Hepatocyte (in vitro differentiated cells): ENCODE data around the gene GRM8. TPM values are rescaled to one million over a fixed set of nuclear protein-coding genes. Genes with fewer than 3 reads are reported as not detected.

Source experiments
- DNase-seq: peaks from one replicate; pipeline ENCODE4 v3.0.0-alpha.2; 2016; ENCODE audit warnings: low spot score
- H2AFZ ChIP-seq: fragments of 200-600 bp; sonication (generic); 2 replicates; pipeline ENCODE4 v1.6.0; 2016; ENCODE audit warnings: antibody characterized with exemption, mild to moderate bottlenecking
- H3K27ac ChIP-seq: fragments of 200-600 bp; sonication (generic); 2 replicates; pipeline ENCODE4 v1.5.1; 2016; ENCODE audit warnings: mild to moderate bottlenecking
- H3K27me3 ChIP-seq: fragments of 200-600 bp; sonication (generic); 2 replicates; pipeline ENCODE4 v1.6.1; 2016
- H3K36me3 ChIP-seq: fragments of 200-600 bp; sonication (generic); replicated peaks from 2 replicates; pipeline ENCODE4 v1.5.1; 2016; ENCODE audit warnings: low read depth; ENCODE audit not compliant: insufficient read depth
- H3K4me1 ChIP-seq: fragments of 200-600 bp; sonication (generic); 2 replicates; pipeline ENCODE4 v1.5.1; 2016; ENCODE audit warnings: mild to moderate bottlenecking, moderate library complexity; ENCODE audit not compliant: insufficient read depth
- H3K4me2 ChIP-seq: fragments of 200-600 bp; sonication (generic); 2 replicates; pipeline ENCODE4 v1.6.0; 2016
- H3K4me3 ChIP-seq: fragments of 200-600 bp; sonication (generic); 2 replicates; pipeline ENCODE4 v1.5.1; 2016; ENCODE audit warnings: mild to moderate bottlenecking
- H3K79me2 ChIP-seq: fragments of 200-600 bp; sonication (generic); 2 replicates; pipeline ENCODE4 v1.6.0; 2017; ENCODE audit warnings: mild to moderate bottlenecking
- H3K9me2 ChIP-seq: fragments of 200-600 bp; sonication (generic); replicated peaks from 2 replicates; pipeline ENCODE4 v1.6.0; 2017; ENCODE audit warnings: mild to moderate bottlenecking; ENCODE audit not compliant: insufficient read depth
- H3K9me3 ChIP-seq: fragments of 200-600 bp; sonication (generic); 2 replicates; pipeline ENCODE4 v1.5.1; 2016; ENCODE audit warnings: low read depth, mild to moderate bottlenecking
- H4K20me1 ChIP-seq: fragments of 200-600 bp; sonication (generic); 2 replicates; pipeline ENCODE4 v1.6.0; 2016; ENCODE audit warnings: mild to moderate bottlenecking; ENCODE audit not compliant: insufficient read depth, poor library complexity, severe bottlenecking
- CTCF ChIP-seq: fragments of 200-600 bp; sonication (generic); IDR thresholded peaks from 2 replicates; pipeline ENCODE4 v1.5.1; 2016; ENCODE audit warnings: antibody characterized with exemption, mild to moderate bottlenecking; ENCODE audit not compliant: poor library complexity
- EZH2 ChIP-seq: fragments of 200-600 bp; sonication (generic); IDR thresholded peaks from 2 replicates; pipeline ENCODE4 v1.6.1; 2016; ENCODE audit warnings: antibody characterized with exemption, mild to moderate bottlenecking, borderline replicate concordance
- EZH2phosphoT487 ChIP-seq: fragments of 200-600 bp; sonication (generic); IDR thresholded peaks from one replicate; pipeline ENCODE4 v1.6.1; 2018; ENCODE audit warnings: antibody characterized with exemption, mild to moderate bottlenecking, low read depth, moderate library complexity; ENCODE audit not compliant: unreplicated experiment, severe bottlenecking
- WGBS: methylation state at CpG from one replicate; pipeline ENCODE4 v1.1.6; 2016; ENCODE audit warnings: low lambda C conversion rate; ENCODE audit errors: missing lambda C conversion rate; 5-methylcytosine and 5-hydroxymethylcytosine counted together
- polyA plus RNA-seq: library from polyadenylated mRNA; unstranded; fragments of >200 nt; fragmentation: Nextera tagmentation; extraction: Ambion mirVana; gene quantifications from 2 replicates; pipeline ENCODE4 v1.2.1, GENCODE V29; 2016
- total RNA-seq: library from RNA; depleted of rRNA; stranded (reverse); fragments of >200 nt; gene quantifications from 2 replicates; pipeline ENCODE4 v1.2.3, GENCODE V29; 2014

Gene GRM8
- total and polyA plus RNA-seq, 2 experiments from 2014 or later, result 0.62 to 4.5 TPM

GRCh38 chr7:127258111-127258510 is 5.4 kb upstream of the GRM8 start:
- no peaks in the 10 kb centered on the region for H3K9me2 ChIP-seq
- H4K20me1 ChIP-seq, result no peaks in the 10 kb centered on the region
- no peak overlapping the region for H3K4me2 ChIP-seq
- DNase-seq, result no peak
- no peak overlapping the region for H3K4me3 ChIP-seq
- H3K36me3 ChIP-seq, result no peaks in the 10 kb centered on the region
- no peak overlapping the region for H3K27ac ChIP-seq
- 57% methylated on average over 6 of the region's 6 CpGs for WGBS
- TF ChIP-seq EZH2 (no peak), CTCF (no peak), EZH2phosphoT487 (no peak)
- peaks cover 48% of the 10 kb centered on the region for H3K27me3 ChIP-seq
- no peaks in the 10 kb centered on the region for H3K79me2 ChIP-seq
- H3K4me1 ChIP-seq, result no peaks in the 10 kb centered on the region
- no peak overlapping the region for H2AFZ ChIP-seq
- H3K9me3 ChIP-seq, result no peaks in the 10 kb centered on the region

GRCh38 chr7:127257086-127257485 is 4.3 kb upstream of the GRM8 start:
- no peaks in the 10 kb centered on the region for H3K79me2 ChIP-seq
- H3K27me3 ChIP-seq, result peaks cover 48% of the 10 kb centered on the region
- DNase-seq, result no peak
- H3K4me2 ChIP-seq, result no peak overlapping the region
- H3K36me3 ChIP-seq, result no peaks in the 10 kb centered on the region
- WGBS, result 62% methylated on average over 2 of the region's 2 CpGs
- no peak overlapping the region for H3K4me3 ChIP-seq
- H3K9me2 ChIP-seq, result no peaks in the 10 kb centered on the region
- TF ChIP-seq EZH2 (no peak), EZH2phosphoT487 (no peak), CTCF (no peak)
- no peaks in the 10 kb centered on the region for H4K20me1 ChIP-seq
- no peak overlapping the region for H3K27ac ChIP-seq
- H2AFZ ChIP-seq, result no peak overlapping the region
- H3K9me3 ChIP-seq, result no peaks in the 10 kb centered on the region
- H3K4me1 ChIP-seq, result peaks cover 6% of the 10 kb centered on the region

GRCh38 chr7:127256041-127256725 is 3.4 kb upstream of the GRM8 start:
- no peak for DNase-seq
- TF ChIP-seq CTCF (no peak), EZH2 (no peak), EZH2phosphoT487 (no peak)
- no peak overlapping the region for H3K27ac ChIP-seq
- no peak overlapping the region for H2AFZ ChIP-seq
- no peaks in the 10 kb centered on the region for H3K9me2 ChIP-seq
- no peak overlapping the region for H3K4me2 ChIP-seq
- H3K4me1 ChIP-seq, result peaks cover 11% of the 10 kb centered on the region
- WGBS, result 71% methylated on average over 2 of the region's 2 CpGs
- H3K36me3 ChIP-seq, result no peaks in the 10 kb centered on the region
- no peak overlapping the region for H3K4me3 ChIP-seq
- no peaks in the 10 kb centered on the region for H4K20me1 ChIP-seq
- no peaks in the 10 kb centered on the region for H3K9me3 ChIP-seq
- H3K79me2 ChIP-seq, result no peaks in the 10 kb centered on the region
- H3K27me3 ChIP-seq, result peaks cover 49% of the 10 kb centered on the region
